ENCODE data around the gene COL4A2.
A peak's percentile ranks its signal among the peaks of the same experiment; 100 is the strongest.

The COL4A2 gene

DNA sequence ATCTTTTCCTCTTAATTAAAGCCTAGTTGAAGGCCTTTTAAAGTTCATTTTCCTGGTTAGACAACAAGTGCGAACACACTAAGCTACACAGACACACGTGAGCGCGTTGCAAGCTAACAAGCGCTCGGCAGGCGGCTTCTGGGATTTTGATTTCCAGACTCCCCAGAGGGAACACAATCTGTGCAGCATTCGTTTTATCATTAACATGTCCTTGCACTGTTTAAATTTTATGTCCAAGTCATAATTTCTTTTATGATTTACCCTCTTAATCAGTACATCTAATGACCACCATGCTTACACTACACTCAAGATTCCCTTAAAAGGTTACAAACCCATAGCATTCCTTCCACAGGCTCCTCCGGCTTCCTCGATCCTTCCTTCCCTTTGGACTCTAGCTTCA, 16.9 kb upstream of the COL4A2 start:
- no peak for DNase-seq (ENCODE audit: low read depth in 2 of 3, low spot score in 1 of 3)

DNA sequence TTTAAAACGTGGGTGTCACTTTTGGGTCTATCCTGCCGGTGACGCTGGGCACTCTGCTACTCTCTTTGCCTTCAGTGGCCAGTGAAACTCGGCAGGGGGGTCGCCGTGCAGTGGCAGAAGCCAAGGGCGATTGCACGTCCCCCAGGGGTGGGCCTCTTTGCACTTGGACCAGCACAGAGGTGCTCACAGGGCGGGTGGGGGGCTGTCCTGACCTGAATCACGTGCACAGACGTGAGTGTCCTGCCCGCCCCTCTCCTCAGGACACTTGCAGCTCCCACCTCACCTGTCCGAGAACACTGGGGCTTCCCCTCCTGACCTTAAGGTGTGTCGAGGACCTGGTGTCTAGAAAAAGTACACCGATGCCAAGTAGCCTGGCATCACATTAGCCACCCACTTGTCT, 16.3 kb upstream of the COL4A2 start:
- DNase-seq (ENCODE audit: low read depth in 2 of 3, low spot score in 1 of 3): no peak

DNA sequence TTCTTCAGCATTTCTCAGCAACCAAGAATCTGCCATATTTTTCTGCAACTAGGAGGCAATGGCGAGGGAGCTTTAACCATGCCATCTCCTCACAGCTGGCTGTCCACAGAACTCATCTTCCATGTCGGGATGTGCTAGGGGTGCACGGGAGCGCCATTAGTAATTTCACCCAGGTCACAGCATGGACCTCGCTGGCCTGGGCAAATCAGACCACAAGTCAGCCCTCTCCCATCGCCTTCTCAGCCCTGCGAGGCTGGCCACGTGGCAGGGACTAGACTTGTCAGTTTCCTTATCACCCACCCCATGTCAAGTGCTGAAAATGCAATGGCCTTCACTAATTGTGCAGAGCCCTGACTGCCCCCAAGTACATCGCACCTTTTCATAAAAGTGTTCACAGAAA, 15.8 kb upstream of the COL4A2 start:
- DNase-seq (ENCODE audit: low read depth in 2 of 3, low spot score in 1 of 3): no peak

DNA sequence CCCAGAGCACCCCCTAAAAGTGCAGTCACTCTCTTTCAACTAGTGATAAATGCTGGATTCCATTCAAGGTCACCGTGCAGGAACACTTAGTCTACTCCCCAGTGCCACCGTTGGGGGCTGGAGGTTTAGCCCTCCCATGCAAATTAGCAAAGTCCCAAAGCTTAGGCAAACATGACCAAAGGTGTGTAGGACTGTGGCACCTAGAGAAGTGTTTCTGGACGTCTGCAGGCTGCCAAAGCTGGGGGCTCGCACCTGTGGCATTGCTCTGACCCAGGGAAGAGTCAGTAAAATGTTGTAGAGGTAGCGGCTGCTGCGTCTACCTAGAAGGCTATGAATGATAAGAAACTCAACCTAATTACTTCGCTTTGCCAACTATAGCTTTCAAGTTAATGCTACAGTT, 14.0 kb upstream of the COL4A2 start:
- DNase-seq (ENCODE audit: low read depth in 2 of 3, low spot score in 1 of 3): no peak

DNA sequence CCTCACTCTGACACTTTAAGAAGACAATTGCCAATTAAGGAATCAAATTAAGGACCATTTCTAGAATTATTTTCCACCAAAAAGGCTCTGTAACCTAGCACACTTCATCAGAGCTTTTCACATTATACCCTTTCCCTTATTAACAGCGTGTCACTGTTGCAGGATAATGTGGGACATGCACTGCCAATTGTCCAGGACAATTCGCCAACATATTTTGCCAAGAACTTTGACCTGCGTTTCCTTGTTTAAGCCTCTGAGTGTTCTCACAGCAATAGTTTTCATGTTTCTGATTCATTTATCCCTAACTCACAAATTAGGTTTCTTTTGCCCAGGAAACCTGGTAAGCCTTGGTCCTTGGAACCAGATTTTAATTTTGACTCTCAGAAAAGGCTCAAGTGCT, 13.4 kb upstream of the COL4A2 start:
- no peak for DNase-seq (ENCODE audit: low read depth in 2 of 3, low spot score in 1 of 3)

DNA sequence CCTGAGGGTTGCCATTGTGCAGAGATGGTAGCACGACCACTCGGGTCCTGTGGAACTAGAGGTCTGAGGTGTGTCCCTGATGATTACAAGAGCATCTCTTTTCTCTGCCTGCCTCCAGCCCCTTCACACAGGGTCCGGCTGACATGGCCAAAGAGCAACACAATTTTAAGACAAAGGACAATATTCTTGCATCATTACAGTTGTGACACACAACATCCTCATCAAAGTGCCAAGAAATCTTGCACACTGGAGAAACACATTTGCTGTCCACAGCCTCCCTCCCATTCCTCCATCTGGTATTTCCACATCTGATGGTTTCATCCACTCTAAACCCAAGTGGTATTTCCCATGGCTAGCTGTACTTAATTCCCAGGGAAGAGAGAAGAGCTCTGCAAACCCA, 12.9 kb upstream of the COL4A2 start:
- no peak for DNase-seq (ENCODE audit: low read depth in 2 of 3, low spot score in 1 of 3)

DNA sequence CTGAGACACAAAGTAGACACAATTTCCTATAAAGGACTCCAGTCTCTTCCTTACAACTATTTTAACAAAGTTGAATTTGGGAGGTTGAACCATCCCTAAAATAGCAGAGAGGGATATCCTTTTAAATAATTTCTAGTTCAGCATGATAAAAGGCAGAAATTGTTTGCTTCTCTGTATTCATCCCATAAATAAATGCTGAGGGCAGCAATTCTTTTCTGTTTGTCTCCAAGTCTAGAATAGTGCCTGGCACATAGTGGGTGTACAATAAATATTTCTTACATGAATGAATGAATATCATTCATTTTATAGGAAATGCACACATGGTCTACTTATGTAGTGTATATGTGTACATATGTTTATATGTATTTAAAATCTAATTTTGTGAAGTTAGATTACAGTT, 12.5 kb upstream of the COL4A2 start:
- no peak for DNase-seq (ENCODE audit: low read depth in 2 of 3, low spot score in 1 of 3)

DNA sequence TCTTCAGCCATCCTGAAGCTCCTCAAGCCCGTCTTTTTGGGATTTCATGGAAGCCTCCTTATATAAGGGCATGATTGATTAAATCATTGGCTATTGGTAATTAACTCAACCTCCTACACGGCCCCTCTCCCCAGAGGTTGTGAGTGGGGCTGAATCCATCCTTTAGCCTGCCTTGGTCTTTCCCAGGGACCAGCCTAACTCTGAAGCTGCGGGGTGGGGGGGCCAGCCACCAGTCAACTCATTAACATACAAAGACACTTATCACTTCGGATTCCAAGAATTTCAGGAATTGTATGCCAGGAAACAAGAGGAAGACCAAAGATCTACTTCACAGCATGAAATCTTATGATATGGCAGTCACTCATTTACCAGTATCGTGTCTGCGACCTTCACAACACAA, 10.1 kb upstream of the COL4A2 start:
- no peak for DNase-seq (ENCODE audit: low read depth in 2 of 3, low spot score in 1 of 3)

DNA sequence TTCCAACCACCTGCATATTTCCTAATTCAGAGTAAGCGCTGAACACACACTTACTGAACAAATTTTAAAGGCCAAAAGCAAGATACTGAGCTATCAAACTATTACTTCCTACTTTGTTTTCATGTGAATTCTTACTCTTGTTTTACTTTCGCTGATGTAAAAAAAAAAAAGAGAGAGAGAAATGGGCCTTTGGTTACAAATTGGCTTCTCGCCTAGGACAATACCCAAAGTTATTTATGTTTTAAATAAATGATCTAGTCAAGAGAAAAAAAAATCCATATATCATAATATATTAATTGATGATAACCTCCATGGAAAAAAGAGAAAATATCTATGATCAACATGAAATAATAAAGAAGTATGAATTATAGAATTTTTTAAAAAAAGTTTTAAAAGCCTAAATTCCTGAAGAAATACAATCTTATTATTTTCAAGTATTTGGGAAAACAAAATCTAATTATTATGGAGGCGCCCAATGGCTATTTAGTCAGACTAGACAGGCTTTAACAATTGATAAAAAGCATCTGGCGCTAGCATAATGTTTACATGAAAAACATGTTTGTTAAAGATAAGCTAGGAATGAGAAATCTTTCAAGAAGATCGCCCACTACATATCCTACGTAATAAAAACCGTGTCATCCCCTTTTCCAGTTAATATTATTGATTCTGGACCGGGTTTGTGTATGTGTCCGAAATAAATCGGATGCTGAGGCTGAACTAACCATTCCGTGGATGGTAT, 9.1 kb upstream of the COL4A2 start:
- DNase-seq (ENCODE audit: low read depth in 2 of 3, low spot score in 1 of 3): no peak

DNA sequence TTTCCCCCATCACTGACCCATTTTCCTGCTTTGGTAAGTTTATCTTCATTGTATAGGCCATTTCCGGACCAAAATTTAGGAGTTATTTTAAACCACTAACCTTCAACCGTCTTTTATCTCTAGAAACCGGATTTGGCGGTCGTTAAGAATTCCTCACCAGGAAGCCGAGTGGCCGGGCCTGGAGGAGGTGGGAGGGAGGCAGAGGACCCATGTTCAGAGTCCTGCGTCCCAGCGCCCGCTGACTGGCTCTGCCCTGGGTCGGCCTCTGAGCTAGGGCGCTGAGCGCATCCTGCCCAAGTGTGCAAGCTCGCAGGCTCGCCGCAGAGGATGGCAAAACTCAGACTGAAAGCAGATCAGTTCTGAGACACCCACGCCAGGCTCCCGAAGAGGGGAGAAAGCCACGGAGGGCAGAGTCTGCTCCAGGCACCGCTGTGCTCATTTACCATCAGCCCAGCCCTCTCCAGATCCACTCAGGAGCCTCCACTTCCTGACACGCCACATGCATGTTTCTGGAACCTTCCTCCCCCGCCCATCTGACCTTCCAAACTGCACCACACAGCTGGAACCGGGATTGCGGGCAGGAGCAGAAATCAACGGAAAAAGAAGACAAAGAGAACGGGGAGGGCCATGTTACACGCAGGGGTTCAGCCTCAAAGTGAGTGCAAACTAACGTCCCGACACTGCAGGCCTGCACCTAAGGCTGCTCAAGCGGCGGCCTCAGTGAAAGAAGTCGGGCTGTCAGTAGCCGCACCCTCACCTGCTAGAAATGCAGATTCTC, 8.4 kb upstream of the COL4A2 start:
- peak; percentile 11 to 27 (median 22) for DNase-seq (ENCODE audit: low read depth in 2 of 3, low spot score in 1 of 3)

DNA sequence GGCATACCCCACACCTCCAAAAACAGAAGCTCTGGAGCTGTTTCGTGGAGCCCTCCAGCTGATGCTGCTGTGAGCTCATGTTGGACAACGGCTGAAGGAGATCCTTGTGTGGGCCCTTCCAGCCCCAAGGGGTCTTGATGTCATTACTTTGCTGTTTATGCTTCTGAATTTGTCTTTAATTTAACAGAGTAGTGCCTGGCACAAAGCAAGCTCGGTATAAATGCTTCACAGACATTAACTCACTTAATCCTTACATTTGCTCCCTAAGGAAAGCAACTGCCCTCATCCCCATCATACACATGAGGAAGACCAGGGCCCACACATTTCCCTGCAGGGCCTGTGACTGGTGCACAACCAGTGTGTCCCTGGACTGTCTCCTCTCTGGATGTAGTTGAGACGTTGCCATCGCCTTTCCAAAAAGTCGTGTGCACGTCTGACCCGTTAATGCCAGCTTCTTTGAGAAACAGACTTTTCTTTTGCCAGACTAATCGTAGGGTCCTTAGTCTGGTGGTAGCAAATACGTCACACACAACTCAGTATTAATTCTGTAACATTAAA, 7.7 kb upstream of the COL4A2 start:
- DNase-seq (ENCODE audit: low read depth in 2 of 3, low spot score in 1 of 3): no peak

DNA sequence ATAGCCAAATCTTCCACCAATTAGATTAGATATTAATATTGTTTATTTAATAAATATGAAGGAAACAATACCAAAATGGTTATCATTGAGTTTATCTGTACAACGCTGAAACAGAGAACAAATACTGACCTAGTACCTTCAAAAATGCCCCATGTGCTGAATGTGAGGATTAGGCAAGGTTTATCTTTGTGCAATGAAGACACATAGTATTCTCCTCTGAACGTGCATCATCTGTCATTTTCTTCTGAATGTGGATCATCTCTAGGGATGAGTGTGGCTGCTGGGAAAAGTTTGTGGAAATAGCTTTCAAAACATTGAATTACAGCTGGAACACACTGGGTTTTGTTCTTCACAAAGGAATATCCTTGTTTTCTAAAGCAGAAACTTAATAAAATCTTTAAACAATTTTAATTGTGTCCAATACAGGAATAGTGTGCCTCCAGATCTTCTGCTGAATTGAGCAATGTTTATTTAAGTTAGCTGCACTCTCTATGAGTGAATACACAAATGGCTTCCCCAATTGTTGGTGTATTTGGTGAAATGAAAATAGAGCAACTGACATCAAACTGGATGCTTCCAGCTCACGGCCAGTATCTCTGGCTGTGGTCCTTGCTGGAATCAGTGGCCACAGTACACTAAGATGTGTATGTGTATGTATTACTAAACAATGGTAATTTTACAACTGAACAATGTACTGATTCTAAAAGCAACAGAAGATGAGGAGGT, 6.8 kb upstream of the COL4A2 start:
- DNase-seq (ENCODE audit: low read depth in 2 of 3, low spot score in 1 of 3): no peak

DNA sequence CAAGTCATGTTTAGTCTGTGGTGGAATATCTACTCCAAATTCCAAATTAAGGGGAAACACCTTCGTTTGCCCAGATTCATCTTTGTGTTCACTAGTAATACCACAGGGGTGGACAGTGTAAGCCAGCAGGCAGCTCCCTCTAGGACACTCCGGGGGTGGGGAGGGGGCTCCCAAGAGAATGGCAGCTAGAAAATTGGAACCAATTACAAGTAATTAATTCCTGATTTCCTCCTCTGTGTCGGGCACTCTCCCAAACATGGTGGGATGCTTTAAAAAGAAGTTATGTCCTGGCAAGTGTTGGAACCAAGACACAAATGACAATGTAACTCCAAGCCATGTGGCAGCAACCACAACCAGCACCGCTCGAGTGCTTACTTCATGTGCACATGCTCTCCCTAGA, 6.0 kb upstream of the COL4A2 start:
- no peak for DNase-seq (ENCODE audit: low read depth in 2 of 3, low spot score in 1 of 3)

DNA sequence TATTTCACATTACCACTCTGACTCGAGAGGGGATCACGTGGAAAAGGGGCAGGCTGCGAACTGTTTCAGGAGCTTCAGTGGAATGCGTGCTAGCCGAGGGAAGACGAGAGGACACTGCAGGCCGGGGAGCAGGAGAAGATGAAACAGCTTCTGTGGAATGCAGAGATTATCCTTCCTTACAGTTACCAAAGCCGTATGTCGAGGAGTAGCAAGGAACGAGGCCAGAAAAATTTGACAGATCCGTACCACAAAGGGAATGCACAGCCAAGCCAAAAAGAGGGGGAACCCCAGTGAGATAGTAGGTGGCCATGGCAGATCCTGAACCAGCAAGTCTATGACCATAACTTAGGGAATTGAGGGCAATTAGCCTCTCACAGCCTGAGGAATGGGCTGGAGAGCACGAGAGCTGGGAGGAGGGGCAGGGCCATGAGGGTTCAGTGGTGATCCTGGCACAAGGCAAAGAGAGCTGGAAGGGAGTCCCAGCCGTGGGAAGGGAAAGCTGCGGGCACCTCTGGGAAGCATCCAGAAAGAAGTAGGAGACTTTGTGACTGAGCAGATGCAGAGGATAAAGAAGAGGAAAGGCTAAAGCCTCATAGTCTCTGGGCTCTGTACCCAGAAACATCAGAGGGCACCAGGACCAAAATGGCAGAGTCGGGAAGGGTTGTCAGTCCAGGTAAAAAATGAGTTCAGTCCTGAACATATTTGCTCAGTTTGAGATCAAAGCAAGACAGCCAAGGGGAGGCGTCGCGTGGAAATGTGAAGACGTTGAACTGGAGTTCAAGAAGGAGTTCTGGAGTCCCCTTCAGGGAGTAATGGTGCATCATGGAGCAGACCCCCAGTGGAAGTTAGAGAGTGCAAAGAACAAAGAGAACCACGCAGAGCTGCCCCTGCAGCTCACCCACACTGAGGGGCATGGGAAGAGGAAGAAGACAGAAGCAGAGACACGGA, 5.2 kb upstream of the COL4A2 start:
- no peak for DNase-seq (ENCODE audit: low read depth in 2 of 3, low spot score in 1 of 3)

DNA sequence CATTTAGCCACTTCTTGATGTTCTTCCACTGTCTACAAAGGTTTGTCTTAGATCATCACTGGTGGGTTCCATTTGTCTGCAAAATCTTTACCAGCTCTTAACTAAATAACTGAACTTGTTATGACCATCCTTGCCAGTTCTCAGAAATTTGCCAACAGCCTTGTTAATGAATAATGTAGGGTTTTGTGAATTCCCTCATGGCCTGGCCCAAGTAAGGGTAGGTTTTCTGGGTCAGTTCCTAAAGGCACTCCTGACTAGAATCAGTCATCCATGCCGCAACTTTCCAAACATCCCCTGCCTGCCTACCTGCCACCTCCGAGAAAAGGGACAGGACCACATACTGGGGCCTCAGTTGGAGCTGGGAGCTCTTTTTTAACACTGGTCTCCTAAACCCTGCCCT, 4.1 kb upstream of the COL4A2 start:
- DNase-seq (ENCODE audit: low read depth in 2 of 3, low spot score in 1 of 3): no peak

DNA sequence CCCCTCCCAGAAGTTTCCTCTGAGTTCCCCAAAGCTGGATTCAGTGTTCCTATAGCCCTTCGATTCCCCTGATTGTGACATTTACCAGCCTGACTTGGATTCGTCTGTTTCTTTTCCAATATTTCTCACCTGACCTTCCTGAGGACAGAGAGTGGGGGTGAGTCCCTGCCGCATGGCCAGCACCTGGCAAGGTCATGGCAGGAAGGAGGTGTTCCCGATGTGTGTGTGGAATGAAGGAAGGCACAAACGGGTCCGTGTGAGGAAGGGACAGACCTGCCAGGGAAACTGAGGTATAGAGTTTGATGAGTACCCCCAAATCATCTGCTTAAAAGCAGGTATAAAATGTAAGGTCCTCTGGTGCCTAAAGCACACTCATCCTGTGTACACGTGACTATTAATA, 3.4 kb upstream of the COL4A2 start:
- DNase-seq (ENCODE audit: low read depth in 2 of 3, low spot score in 1 of 3): no peak

DNA sequence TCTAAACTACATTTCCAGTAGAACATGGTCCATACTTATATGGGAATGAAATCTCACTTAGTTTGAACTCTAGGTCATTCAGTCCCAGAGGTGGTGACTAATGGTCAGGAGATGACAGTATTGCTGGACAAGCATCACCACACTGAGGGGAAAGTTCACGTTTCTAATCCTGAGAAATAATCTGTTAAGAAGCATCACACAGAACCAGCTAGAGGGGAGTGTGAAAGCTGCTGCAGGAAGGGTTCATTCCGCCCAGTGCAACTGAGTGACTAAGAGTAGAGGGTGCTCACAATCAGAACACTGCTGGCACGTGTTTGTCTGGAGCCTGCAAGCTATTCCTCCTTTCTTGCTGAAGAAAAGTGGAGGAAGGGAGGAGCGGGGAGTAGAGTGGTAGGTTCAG, 2.8 kb upstream of the COL4A2 start:
- no peak for DNase-seq (ENCODE audit: low read depth in 2 of 3, low spot score in 1 of 3)

DNA sequence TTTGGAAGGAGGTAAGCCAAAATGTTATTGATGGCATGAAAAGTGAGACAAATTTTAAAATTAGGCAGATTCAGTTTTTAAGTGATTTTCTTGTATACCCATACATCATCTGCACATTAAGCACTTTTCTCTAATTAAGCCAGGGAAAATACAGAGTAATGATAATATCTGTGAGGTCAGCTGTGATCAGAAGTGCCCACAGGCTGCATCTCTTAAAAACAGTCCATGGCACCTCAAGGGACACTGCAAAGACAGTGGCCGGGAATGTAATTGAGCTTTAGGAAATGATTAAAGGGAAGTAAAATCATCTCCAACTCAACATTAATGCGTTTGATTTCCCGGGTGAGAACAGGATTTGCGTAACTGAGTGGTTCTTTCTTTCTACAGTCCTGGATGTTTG, 2.1 kb upstream of the COL4A2 start:
- DNase-seq (ENCODE audit: low read depth in 2 of 3, low spot score in 1 of 3): no peak

DNA sequence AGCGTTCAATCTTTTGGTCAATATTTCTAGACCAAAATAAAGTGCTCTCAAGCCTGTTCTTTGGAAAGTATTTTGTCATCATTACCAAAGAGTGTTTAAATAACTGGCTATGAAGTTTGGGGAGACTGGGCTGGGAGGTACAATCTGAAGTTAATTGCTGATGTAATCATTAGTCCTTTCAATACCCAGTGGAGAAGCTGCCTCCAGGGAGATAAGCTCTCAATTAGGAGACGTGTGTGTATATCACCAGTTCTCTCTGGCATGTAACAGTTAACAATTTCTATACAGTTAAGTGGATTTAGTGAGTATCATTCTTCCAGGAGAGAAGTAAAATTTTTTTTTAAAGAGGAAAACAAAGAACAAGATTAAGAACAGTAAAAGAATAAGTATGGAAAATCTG, 1.5 kb upstream of the COL4A2 start:
- no peak for DNase-seq (ENCODE audit: low read depth in 2 of 3, low spot score in 1 of 3)

DNA sequence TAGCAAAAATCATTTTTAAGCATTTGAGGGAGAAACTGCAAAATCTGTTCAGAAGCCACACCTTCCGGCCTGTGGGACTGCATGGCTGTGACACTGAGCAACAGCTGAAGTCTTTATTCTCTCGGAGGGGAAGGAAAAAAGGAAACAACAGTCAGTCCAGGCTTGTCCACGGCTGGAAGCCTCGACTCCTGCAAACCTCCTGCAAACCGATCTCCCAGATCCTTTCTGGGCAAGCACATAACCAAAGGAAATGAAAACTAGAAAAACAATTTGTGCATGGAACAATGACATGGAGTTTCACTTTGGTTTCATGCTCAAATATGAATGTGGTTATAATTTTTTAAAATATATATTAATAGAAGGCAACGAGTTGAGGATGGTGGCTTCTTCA, 1.1 kb upstream of the COL4A2 start:
- no peak for DNase-seq (ENCODE audit: low read depth in 2 of 3, low spot score in 1 of 3)
